EL (cell line): Measurements from ENCODE around the gene GJB3.
"Not testable (repeated sequence)": the region's sequence is repeated elsewhere in the genome, so short reads cannot be mapped to it uniquely, and the experiment has no call there.

ENCODE experiments used
- DNase-seq: peaks from one replicate; pipeline ENCODE4 v3.0.0-alpha.2; 2016

GJB3 gene

GRCh38 chr1:34781071-34781843 lies at the start of gene GJB3:
Gene GJB3, plus strand, starts transcription at chr1:34781214. Its CDS starts 3,549 bp downstream, at chr1:34784763.
- DNase-seq = no peak

DNA sequence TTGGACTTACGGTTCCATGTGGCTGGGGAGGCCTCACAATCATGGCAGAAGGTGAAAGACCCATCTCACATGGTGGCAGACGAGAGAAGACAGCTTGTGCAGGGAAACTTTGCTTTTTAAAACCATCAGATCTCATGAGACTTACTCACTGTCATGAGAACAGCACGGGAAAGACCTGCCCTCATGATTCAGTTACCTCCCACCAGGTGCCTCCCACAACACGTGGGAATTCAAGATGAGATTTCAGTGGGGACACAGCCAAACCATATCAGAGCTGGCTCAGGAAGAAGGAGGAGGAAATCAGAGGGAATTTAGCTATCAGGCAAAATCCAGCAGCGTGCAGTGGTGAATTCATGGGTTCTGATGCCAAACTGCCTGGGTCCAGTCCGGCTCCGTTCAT lies 48.2 kb upstream of the GJB3 start:
- DNase-seq = not testable (repeated sequence)

- no peak for DNase-seq
Observed at GRCh38 chr1:34736692-34737091, 44.3 kb upstream of the GJB3 start.

- DNase-seq = not testable (repeated sequence)
Observed at GRCh38 chr1:34737236-34737635, 43.8 kb upstream of the GJB3 start.

DNA sequence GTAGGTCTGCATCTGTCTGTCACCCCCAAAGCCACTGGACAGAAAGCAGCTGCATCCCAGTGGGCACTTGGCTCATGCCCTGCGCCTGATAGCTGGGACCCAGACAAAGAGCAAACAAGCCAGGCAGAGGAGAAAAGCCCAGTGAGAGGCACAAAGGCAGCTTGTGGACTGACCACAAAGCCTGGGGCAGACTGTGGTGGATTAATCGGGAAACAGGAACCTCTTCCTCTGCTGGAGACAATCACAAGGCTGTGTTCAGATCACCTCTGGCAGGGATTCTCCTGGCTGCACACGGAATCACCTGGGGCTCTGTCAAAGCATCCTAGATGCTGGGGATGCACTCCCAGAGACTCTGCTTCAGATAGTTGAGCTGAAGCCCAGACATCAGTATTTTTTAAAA lies 41.4 kb upstream of the GJB3 start:
- DNase-seq = no peak

- no peak for DNase-seq
Observed at GRCh38 chr1:34740161-34740868, 40.7 kb upstream of the GJB3 start.

DNA sequence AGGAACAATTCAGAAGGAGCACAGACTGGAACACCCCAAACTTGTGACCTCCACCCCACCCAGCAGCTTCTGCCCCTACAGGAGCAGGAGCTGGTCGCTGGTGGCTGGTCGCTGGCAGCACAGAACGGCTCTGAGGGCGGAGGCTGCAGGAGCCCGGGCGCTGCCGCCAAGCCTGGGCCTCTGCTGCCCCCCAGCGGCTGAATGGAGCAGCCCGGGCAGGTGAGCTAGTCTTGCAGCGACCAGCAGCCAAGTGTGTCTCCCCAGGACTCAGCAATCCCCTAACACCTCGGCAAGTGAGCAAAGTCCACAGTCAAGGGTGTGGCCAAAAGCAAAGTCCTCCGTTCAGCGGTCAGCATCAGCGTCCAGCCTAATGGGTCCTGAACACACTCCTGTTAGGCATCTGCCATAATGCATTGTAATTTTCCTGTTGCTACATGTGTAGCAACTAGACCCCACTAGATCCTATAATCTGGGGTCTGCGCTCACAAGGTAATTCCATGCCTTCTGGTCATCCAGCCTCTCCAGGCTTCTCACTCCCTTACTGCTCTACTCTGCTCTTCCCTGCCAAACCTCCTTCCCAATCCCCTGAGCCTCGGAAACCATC lies 38.2 kb upstream of the GJB3 start:
- peak; percentile 60 for DNase-seq

GRCh38 chr1:34743775-34744174 lies 37.2 kb upstream of the GJB3 start:
- DNase-seq = no peak

- no peak for DNase-seq
Observed at GRCh38 chr1:34744851-34745250, 36.2 kb upstream of the GJB3 start.

DNA sequence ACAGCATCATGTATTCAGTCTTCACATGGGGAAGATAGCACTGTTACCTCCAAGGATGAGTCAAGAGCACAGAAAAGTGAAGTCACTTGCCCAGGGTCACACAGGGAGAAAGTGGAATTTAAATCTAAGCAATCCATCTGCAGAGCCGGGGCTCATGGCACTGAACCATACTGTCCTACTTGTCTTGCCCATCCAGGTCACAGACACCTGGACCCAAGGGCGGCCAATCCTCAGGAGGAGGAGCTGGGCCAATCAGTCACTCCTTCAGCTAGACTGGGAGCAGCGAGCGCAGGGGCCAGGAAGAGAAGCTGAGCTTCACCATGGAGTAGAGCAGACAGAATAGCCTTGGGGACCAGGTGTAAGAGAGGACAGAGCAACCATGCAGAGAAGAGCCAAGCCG lies 35.3 kb upstream of the GJB3 start:
- DNase-seq = no peak

DNA sequence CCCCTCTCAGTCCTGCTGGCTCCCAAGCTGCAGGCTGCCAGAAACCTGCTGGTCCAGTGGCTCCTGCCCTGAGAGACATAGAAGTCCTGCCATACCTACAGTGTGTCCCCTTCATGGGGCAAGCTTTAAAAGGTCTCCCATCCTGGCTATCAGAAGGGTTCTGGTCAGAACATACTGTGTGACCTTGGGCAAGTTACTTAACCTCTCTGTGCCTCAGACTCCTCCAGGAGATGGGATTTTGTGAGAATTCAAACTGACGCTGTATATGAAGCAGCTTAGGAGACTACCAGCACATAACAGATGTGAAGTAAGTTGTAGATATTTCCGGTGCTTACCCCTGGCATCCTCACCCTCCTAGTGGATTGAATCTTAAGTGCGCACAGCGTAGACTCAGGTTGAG lies 34.9 kb upstream of the GJB3 start:
- no peak for DNase-seq

DNA sequence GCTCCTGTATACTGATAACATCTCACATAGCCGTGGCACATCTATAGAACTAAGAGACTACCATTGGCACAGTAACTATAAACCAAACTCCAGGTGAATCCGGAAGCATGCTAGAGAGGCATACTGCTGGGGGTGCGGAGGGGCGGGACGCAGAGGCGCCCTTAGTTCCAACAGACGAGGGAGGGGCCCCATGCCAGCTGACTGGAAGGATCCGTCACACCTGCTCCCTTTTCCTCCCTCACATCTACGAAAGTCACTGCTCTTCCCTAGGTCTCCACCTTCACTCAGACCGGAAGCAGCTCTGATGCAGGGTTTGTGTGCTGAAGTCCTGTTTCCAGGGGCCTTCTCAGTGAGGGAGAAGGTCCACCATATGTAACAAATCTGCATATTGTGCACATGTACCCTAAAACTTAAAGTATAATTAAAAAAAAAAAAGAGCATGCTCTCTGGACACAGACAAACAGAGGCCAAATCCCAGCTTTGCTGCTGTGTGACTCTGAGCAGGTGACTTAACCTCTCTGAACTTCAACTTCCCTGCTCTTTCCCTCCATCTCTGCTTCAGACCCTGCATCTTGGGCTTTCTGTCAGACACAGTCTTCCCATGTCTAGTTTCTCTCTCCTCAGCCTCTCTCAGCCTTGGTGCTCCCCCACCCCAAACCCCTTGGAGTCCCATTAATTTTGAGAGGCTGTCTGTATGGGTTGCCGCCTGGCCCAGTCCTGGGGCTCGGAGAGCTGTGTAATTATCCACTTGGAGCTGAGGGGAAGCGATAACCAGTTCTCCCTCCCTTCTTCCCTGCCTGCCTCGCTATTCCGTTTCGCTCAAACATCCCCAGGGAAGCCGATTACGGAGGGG lies 34.0 kb upstream of the GJB3 start:
- no peak for DNase-seq

DNA sequence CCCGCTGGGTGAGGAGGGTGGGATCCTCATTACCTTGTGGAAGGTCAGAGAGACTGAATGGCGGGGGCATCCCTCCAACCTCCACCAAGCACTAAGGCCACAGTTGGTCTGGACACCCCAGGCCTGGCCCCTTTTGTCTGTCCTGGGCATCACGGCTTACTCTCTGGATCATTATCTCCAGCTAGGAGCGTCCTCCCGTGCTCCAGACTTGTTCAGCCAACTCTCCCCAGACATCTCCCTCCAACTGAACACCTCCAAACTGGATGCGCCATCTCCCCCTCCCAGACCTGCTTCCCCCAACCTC lies 33.4 kb upstream of the GJB3 start:
- no peak for DNase-seq

- DNase-seq = no peak
Observed at GRCh38 chr1:34749992-34750391, 31.0 kb upstream of the GJB3 start.

DNA sequence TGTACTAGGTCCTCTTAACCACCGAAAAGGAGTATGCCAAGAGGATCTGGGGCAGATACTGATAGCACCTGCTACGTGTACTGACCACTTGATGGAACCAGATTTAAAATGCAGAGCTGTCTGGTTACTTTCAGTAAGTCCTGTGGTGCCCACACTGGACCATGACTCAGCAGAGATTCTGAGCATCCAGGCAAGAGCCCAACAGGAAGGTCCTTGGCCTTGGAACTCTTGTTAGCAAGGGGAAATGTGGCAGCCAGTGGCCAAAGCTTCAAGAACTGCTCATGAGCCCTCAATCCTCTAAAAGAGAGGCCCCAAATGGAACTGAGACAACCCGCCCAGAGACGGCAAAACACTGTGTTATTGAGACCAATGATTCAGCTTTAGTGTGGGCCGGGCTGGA lies 30.4 kb upstream of the GJB3 start:
- DNase-seq = no peak

DNA sequence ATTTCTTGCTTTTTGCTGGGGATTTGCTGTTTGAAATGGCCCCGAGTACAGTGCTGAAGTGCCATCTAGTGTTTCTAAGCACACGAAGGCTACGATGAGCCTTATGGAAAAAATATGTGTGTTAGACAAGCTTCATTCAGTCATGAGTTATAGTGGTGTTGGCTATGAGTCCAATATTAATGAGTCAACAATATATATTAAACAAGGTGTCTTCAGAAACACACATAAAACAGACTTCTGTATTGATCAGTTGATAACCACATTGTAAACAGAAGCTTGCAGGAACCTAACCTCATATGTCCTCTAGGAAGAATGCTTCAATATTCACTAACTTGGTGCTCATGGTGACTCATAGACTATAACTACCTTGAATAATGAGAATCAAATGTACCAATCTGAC lies 27.9 kb upstream of the GJB3 start:
- DNase-seq = no peak

- no peak for DNase-seq
Observed at GRCh38 chr1:34754964-34755637, 25.9 kb upstream of the GJB3 start, which contains the start of gene GJB5. Gene GJB5, plus strand, starts transcription at chr1:34755047. Its CDS starts 2,284 bp downstream, at chr1:34757331.

DNA sequence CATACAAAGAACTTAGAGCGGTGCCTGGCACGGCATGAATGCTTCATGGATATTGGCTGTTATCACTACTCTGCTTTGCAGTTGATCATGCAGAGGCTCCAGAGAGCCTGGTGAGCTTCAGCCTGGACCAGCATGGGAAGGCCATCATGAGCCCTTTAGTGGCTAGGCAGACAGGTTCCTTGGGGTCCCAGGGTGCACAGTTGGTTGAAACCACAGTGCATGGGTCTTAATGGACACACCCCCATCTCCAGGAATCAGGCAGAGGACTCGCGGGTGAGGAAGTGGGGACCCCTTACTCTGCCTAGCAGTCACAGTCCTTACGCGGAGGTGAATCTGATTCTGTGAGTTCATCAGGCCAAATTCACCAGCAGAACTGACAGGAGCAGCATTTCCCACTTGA lies 25.1 kb upstream of the GJB3 start:
- no peak for DNase-seq

DNA sequence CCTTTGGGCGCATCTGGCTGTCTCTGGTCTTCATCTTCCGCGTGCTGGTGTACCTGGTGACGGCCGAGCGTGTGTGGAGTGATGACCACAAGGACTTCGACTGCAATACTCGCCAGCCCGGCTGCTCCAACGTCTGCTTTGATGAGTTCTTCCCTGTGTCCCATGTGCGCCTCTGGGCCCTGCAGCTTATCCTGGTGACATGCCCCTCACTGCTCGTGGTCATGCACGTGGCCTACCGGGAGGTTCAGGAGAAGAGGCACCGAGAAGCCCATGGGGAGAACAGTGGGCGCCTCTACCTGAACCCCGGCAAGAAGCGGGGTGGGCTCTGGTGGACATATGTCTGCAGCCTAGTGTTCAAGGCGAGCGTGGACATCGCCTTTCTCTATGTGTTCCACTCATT lies 23.6 kb upstream of the GJB3 start:
- DNase-seq = no peak

- DNase-seq = no peak
Observed at GRCh38 chr1:34758751-34759150, 22.3 kb upstream of the GJB3 start.

- no peak for DNase-seq
Observed at GRCh38 chr1:34759503-34760357, 21.3 kb upstream of the GJB3 start, which contains the start of gene GJB4. Gene GJB4, plus strand, starts transcription at chr1:34759740. Its CDS starts 1,515 bp downstream, at chr1:34761255.
